22Rv1 (cell line): ENCODE data around the gene C1GALT1.

Experiments used
- H3K27ac ChIP-seq: fragments of 450-650 bp; 2 replicates; pipeline ENCODE4 v1.5.1; 2017
- ZFX ChIP-seq: fragments of 450-650 bp; IDR thresholded peaks from 2 replicates; pipeline ENCODE4 v1.6.1; 2017; ENCODE audit warnings: antibody characterized with exemption, borderline replicate concordance
- TF ChIP-seq, protein P1 (sequence below): fragments of 450-650 bp; IDR thresholded peaks from 2 replicates; pipeline ENCODE4 v1.5.1; 2017; ENCODE audit warnings: mild to moderate bottlenecking

C1GALT1 gene

DNA sequence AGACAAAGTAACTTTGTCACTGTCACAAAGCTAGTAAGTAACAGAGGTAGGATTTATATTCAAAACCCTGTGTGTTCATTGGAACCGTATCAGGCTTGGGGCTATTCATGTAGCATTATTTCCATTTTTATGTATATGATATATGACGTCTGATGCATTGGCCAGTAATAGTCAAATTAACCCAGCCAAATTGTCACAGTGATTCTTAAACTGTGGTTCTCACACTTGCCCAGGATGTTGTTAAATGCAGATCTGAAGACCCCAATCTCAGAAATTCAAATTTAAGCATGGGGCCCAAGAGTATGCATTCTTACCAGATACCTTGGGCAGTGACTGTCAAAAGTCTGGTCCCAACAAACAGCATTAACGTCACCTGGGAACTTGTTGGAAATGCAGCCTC is 63.9 kb downstream of the C1GALT1 start:
- TF ChIP-seq, protein P1, sequence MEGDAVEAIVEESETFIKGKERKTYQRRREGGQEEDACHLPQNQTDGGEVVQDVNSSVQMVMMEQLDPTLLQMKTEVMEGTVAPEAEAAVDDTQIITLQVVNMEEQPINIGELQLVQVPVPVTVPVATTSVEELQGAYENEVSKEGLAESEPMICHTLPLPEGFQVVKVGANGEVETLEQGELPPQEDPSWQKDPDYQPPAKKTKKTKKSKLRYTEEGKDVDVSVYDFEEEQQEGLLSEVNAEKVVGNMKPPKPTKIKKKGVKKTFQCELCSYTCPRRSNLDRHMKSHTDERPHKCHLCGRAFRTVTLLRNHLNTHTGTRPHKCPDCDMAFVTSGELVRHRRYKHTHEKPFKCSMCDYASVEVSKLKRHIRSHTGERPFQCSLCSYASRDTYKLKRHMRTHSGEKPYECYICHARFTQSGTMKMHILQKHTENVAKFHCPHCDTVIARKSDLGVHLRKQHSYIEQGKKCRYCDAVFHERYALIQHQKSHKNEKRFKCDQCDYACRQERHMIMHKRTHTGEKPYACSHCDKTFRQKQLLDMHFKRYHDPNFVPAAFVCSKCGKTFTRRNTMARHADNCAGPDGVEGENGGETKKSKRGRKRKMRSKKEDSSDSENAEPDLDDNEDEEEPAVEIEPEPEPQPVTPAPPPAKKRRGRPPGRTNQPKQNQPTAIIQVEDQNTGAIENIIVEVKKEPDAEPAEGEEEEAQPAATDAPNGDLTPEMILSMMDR, result no peak
- no peak for TF ChIP-seq ZFX
- no peak overlapping the region for H3K27ac ChIP-seq

DNA sequence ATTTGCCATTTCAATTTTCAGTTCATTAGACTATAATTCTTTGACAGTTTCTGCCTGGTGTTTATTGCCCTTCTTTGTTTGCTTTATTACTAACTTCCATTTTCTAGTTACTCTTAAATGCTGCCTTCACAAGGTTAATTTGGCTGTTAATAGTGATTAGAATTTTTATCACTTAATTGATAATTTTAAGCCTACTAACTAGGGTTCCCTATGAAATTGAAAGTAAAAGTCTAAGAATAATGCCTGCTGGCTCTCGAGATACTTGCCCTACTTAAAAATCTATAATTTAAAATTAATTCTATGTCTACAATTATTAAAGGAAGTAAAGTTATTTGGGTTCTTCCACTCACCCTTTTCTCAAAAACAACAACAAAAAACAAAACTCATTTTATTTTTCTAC is 65.3 kb downstream of the C1GALT1 start:
- no peak for TF ChIP-seq ZFX
- TF ChIP-seq, protein P1, result no peak
- H3K27ac ChIP-seq, result no peak overlapping the region

DNA sequence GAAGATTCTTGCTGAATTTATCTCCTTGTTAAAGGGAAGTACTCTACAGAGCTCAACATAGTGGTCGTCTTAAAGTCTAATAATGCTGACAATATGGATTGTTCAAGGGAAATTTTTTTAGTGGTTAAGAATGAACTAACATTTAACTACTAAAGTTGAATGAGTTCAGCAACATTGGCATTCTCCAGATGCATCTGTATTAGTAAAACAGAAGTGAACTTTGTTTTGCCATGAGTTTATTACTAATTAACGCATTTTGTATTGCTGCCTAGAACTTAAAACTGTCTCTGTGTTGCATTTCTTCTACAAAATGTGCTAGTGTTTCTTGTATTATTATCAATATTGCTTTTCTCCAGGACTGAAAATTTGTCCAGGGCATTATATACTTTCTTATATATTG is 67.5 kb downstream of the C1GALT1 start:
- no peak for TF ChIP-seq ZFX
- TF ChIP-seq, protein P1, result no peak
- no peak overlapping the region for H3K27ac ChIP-seq

DNA sequence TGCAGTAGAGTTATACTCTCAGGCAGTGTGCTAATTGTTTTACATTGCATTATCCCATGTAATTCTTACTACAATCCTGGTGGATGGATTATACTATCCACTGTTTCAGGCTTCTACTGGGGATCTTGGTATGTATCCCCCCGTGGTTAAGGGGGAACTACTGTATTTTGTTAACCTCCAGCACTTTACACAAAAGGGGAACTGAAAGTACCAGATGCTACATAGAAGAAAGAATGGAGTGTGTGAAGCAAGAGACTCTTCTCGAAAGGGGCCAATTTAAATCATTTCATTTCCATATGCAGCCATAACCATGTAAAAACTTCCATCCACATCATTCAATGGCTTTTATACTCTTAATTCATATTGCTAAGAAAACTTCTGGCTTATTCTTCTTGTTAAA is 69.4 kb downstream of the C1GALT1 start:
- TF ChIP-seq, protein P1, result no peak
- no peak for TF ChIP-seq ZFX
- H3K27ac ChIP-seq, result no peak overlapping the region

DNA sequence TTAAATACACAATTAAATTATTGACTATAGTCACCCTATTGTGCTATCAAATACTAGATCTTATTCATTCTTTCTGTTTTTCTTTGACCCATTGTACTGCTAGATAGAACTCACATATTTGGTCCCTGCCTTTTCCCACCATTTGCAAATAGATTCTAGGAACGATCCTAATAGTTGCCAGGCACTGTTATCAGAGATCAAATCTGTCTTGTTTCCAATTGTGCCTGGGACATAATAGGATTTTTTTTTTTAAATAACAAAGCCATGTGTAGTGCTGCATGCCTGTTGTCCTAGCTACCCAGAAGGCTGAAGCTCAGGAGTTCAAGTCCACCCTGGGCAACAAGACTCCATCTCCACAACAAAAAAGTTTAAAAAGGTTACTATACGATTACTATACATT is 72.0 kb downstream of the C1GALT1 start:
- TF ChIP-seq, protein P1, result no peak
- TF ChIP-seq ZFX, result no peak
- H3K27ac ChIP-seq, result no peak overlapping the region

DNA sequence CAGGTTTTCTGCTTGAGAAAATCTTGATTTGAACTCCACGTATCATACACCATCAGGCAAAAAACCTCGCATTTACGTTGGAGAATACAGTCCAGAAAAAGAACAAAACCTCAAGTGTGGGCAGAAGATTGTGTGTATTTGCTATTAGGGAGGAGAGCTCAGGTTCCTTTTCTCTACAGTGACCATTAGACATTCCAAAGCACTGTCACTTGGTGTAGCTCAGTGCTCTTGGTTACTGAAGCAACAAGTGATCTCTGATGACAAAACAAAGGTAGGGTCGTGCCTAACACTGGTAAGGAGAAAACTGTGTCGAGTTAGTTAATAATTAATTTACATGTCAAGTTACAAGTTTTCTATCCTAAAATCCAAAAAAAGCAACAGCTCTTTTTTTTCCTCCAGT is 72.6 kb downstream of the C1GALT1 start:
- no peak for TF ChIP-seq ZFX
- TF ChIP-seq, protein P1, result no peak
- H3K27ac ChIP-seq, result no peak overlapping the region

DNA sequence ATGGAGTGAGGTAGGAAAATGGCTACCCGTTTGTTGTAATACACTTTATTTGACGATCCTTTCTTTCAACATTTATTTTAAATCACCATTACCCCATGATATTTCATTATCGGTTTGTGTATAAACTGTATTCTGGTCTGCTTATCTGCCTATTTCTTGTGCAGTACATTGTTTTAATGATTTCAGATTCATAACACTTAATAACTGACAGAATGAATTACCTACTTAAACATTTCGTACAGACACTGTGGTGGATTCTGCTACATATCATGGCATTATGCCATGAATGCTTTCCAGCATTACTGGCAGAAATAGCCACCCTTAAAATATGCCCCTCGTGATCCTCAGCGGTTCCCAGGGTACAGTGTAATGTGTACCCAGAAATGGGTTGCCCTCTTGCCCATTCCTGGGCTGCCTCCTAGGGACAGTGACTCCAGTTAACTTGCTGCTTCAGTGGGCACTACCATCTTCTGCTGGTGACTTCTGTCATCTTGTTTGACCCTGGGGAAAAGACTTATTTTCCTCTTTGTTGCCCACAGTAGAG is 74.5 kb downstream of the C1GALT1 start:
- H3K27ac ChIP-seq, result no peak overlapping the region
- TF ChIP-seq, protein P1, result no peak
- no peak for TF ChIP-seq ZFX
